ENCODE results near the gene TRIO. TPM values are rescaled to one million over a fixed set of nuclear protein-coding genes. Genes with fewer than 3 reads are reported as not detected.

TRIO gene
- total and polyA plus RNA-seq, 10 of the 15 experiments (the other 5 are each of a cell fraction or from before 2014, with no cell fraction given), result 5.1 to 96.4 (median 44.6) TPM

DNA sequence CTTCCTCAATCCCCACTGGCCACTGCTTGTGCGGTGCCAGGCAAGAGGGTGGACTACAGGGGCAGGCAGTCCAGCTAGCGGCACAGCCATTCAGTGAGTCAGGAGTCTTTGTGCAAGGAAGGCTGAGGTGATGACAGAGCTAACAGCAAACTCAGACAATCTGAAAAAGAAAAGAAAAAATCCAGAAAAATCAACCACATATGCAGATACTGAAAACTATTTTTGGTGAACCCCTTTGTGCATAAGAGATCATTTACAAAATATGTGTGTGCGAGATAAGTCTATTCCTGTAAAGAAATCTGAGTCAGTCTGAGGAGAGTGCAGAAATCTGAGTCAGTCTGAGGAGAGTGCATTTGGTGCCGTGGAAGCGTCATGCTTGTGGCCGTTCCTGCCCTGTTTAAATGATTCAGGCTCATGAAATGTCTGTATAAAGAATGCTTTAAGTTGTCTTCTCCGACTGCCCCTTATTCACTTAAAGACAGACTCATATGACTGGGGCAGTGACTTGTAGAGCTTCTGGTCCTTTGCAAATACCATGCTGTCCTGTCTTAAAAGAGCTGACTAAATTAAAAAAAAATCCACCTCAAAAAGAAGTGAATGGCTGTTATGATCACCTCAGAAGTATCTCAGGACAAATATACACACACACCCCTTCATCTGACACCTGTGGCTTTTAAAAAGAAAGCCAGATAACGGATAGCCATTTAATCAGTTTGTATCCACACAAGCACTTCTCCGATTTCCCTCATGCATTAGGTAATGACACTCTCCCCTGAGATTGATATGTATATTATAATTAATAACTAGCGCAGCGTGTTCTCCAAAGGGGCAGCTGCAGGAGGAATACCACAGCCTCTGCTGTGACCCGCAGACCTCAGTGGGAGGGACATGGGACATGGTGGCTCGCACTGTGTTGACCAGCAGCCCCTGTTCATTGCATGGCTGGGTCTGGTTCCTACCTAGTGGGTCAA, 47.3 kb downstream of the TRIO start:
- peaks cover 0 to 5% of the 10 kb centered on the region in 2 experiments; a peak in 1 of 4 replicates for H3K36me3 ChIP-seq (ENCODE audit: control insufficient read depth in 2 of 2, insufficient read depth in 2 of 2, low read length in 1 of 2)
- H3K4me3 ChIP-seq, result no peak overlapping the region
- in situ Hi-C loops (cut with MboI), result no loop called here
- intact Hi-C loops (cut with micrococcal nuclease; ENCODE audit: unreplicated experiment), result no loop called here
- POLR2A ChIA-PET, result interaction anchor here (0.7 to 1.8 kb wide), 4 partner anchors 10 to 78 kb away, joined by 3 to 6 read pairs (median 4); no protein-coding TSS in a partner anchor
- H4K20me1 ChIP-seq (ENCODE audit: control insufficient read depth, insufficient read depth), result no peaks in the 10 kb centered on the region; the same call in 1 of the 2 replicates
- SMC1A ChIA-PET (ENCODE audit: uncharacterized antibody, unreplicated experiment), result interaction anchor here (0.6 to 1.8 kb wide), 5 partner anchors 9 to 79 kb away, joined by 3 to 7 read pairs (median 3); no protein-coding TSS in a partner anchor
- FAIRE-seq (no peak), ATAC-seq (no peak), DNase-seq (ENCODE audit: low read depth, low spot score) (no peak)
- H3K9ac ChIP-seq (ENCODE audit: control insufficient read depth, insufficient read depth, low read length), result no peak overlapping the region
- H2AFZ ChIP-seq (ENCODE audit: control insufficient read depth, low read depth, low read length), result no peak overlapping the region
- H3K4me1 ChIP-seq (ENCODE audit: control insufficient read depth, insufficient read depth, low read length), result peaks cover 8% of the 10 kb centered on the region
- no peaks in the 10 kb centered on the region for H3K9me3 ChIP-seq (replicated peaks; ENCODE audit: control insufficient read depth, insufficient read depth, low read length)
- no peak overlapping the region for H3K4me2 ChIP-seq (ENCODE audit: control insufficient read depth, insufficient read depth)
- BruUV-seq (replicated peaks), result no TSS peak
- CTCF ChIA-PET, result interaction anchor here (1.3 kb wide), 1 partner anchor 9 kb away, joined by 5 read pairs; no protein-coding TSS in a partner anchor
- RAD21 ChIA-PET (ENCODE audit: unreplicated experiment), result interaction anchor here (1.2 to 1.6 kb wide), 3 partner anchors 10 to 67 kb away, joined by 3 to 5 read pairs (median 4); no protein-coding TSS in a partner anchor
- H3K27ac ChIP-seq (ENCODE audit: control insufficient read depth, insufficient read depth), result no peak overlapping the region
- H3K79me2 ChIP-seq (ENCODE audit: control insufficient read depth, insufficient read depth, low read length), result peaks cover 87% of the 10 kb centered on the region
- no peaks in the 10 kb centered on the region for H3K27me3 ChIP-seq (replicated peaks in 1 of 2; ENCODE audit: control insufficient read depth in 2 of 2, insufficient read depth in 2 of 2, low read length in 1 of 2)
- TF ChIP-seq SRF (IDR thresholded peaks at IDR 0.05; ENCODE audit: low read depth in 2 of 2, low read length in 2 of 2), result no peak
- TF ChIP-seq STAT3 (IDR thresholded peaks at IDR 0.05; ENCODE audit: low read depth, low read length), result no peak
- WGBS (ENCODE audit: insufficient coverage, insufficient replicate concordance, low lambda C conversion rate, missing lambda C conversion rate), result 46% methylated on average over 13 of the region's 13 CpGs

DNA sequence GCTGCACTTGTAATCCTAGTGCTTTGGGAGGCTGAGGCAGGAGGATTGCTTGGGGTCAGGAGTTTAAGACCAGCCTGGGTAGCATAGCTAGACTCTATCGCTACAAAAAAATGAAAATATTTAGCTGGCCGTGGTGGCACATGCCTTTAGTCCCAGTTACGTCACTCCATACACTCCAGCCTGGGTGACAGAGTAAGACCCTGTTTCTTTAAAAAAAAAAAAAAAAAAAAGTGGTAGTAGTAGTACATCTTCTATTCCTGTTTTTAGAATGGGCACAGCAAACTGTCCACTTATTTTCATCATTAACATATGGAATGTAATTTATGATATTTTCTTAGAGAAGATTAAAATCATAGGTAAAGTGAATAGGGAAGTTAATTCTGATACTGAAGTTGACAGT, 48.2 kb downstream of the TRIO start:
- intact Hi-C loops (cut with micrococcal nuclease; ENCODE audit: unreplicated experiment), result no loop called here
- RAD21 ChIA-PET (ENCODE audit: unreplicated experiment), result no interaction called here
- SMC1A ChIA-PET (ENCODE audit: uncharacterized antibody, unreplicated experiment), result interaction anchor here (1.1 kb wide), 1 partner anchor 35 kb away, joined by 3 read pairs; no protein-coding TSS in a partner anchor

More for the DNA sequence above, 48.2 kb downstream of the TRIO start:
- no peak overlapping the region for H3K27ac ChIP-seq (ENCODE audit: control insufficient read depth, insufficient read depth)
- no peak overlapping the region for H3K4me3 ChIP-seq
- ATAC-seq (no peak), DNase-seq (ENCODE audit: low read depth, low spot score) (no peak), FAIRE-seq (no peak)
- ChIA-PET CTCF (interaction anchor here (0.7 kb wide), 1 partner anchor 11 kb away, joined by 3 read pairs; no protein-coding TSS in a partner anchor), POLR2A (interaction anchor here (1.5 kb wide), 1 partner anchor 12 kb away, joined by 4 read pairs; no protein-coding TSS in a partner anchor)
- no peak overlapping the region for H3K4me2 ChIP-seq (ENCODE audit: control insufficient read depth, insufficient read depth)
- H2AFZ ChIP-seq (ENCODE audit: control insufficient read depth, low read depth, low read length), result no peak overlapping the region
- in situ Hi-C loops (cut with MboI), result no loop called here
- no peaks in the 10 kb centered on the region; the same call in 1 of the 2 replicates for H4K20me1 ChIP-seq (ENCODE audit: control insufficient read depth, insufficient read depth)
- no peak overlapping the region for H3K9ac ChIP-seq (ENCODE audit: control insufficient read depth, insufficient read depth, low read length)
- no peaks in the 10 kb centered on the region for H3K9me3 ChIP-seq (replicated peaks; ENCODE audit: control insufficient read depth, insufficient read depth, low read length)
- peaks cover 83% of the 10 kb centered on the region for H3K79me2 ChIP-seq (ENCODE audit: control insufficient read depth, insufficient read depth, low read length)
- WGBS (ENCODE audit: insufficient coverage, insufficient replicate concordance, low lambda C conversion rate, missing lambda C conversion rate), result 91% methylated on average over 3 of the region's 3 CpGs
- peaks cover 5% of the 10 kb centered on the region for H3K4me1 ChIP-seq (ENCODE audit: control insufficient read depth, insufficient read depth, low read length)
- peaks cover 0 to 5% of the 10 kb centered on the region in 2 experiments; a peak in 1 of 4 replicates for H3K36me3 ChIP-seq (ENCODE audit: control insufficient read depth in 2 of 2, insufficient read depth in 2 of 2, low read length in 1 of 2)
- TF ChIP-seq SMAD5 (IDR thresholded peaks at IDR 0.05; ENCODE audit: low read depth), result no peak
- no peak for TF ChIP-seq PAX8 (IDR thresholded peaks at IDR 0.05)
- no peak for TF ChIP-seq ZBTB33 (IDR thresholded peaks at IDR 0.05)
- TF ChIP-seq HCFC1 (IDR thresholded peaks at IDR 0.05; ENCODE audit: low read length), result no peak
- TF ChIP-seq IKZF1 (conservative IDR thresholded peaks at IDR 0.05), result no peak
- TF ChIP-seq, protein P1, sequence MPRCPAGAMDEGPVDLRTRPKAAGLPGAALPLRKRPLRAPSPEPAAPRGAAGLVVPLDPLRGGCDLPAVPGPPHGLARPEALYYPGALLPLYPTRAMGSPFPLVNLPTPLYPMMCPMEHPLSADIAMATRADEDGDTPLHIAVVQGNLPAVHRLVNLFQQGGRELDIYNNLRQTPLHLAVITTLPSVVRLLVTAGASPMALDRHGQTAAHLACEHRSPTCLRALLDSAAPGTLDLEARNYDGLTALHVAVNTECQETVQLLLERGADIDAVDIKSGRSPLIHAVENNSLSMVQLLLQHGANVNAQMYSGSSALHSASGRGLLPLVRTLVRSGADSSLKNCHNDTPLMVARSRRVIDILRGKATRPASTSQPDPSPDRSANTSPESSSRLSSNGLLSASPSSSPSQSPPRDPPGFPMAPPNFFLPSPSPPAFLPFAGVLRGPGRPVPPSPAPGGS (IDR thresholded peaks at IDR 0.05; ENCODE audit: borderline replicate concordance, insufficient read depth, low read depth, low read length, poor library complexity, severe bottlenecking), result no peak
- no peak for TF ChIP-seq KDM1A (IDR thresholded peaks at IDR 0.05; ENCODE audit: borderline replicate concordance)
- no peak for TF ChIP-seq NBN (IDR thresholded peaks at IDR 0.05)
- no TSS peak for BruUV-seq (replicated peaks)
- H3K27me3 ChIP-seq (replicated peaks in 1 of 2; ENCODE audit: control insufficient read depth in 2 of 2, insufficient read depth in 2 of 2, low read length in 1 of 2), result no peaks in the 10 kb centered on the region
